ENCODE measurements around the gene FAM3C. TPM values are rescaled to one million over a fixed set of nuclear protein-coding genes. Genes with fewer than 3 reads are reported as not detected.
A peak's percentile ranks its signal among the peaks of the same experiment; 100 is the strongest.

The FAM3C gene
- total RNA-seq, 3 donors from 2014 or later: 27.2 to 38.8 (median 36.6) TPM

DNA sequence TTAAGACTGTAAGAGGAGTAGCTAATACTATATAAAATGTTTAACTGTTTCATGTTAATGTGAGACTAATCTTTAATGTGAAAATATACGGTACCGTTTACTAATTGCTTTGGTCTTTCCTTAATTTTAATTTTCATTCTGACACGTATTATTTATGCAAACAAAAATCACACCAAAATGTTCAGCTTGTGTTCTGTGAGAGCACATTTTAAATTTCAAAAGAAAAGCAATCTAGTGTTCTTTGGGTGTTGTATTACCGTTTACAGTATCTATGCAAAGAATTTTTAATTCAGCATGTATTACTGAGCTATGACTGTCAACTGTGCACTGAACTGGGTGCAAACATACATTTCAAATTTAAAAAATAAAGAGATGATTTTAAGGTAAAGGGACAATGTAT lies 65.1 kb downstream of the FAM3C start:
- TF ChIP-seq, protein P1, sequence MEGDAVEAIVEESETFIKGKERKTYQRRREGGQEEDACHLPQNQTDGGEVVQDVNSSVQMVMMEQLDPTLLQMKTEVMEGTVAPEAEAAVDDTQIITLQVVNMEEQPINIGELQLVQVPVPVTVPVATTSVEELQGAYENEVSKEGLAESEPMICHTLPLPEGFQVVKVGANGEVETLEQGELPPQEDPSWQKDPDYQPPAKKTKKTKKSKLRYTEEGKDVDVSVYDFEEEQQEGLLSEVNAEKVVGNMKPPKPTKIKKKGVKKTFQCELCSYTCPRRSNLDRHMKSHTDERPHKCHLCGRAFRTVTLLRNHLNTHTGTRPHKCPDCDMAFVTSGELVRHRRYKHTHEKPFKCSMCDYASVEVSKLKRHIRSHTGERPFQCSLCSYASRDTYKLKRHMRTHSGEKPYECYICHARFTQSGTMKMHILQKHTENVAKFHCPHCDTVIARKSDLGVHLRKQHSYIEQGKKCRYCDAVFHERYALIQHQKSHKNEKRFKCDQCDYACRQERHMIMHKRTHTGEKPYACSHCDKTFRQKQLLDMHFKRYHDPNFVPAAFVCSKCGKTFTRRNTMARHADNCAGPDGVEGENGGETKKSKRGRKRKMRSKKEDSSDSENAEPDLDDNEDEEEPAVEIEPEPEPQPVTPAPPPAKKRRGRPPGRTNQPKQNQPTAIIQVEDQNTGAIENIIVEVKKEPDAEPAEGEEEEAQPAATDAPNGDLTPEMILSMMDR (IDR thresholded peaks at IDR 0.05): no peak
- H3K4me3 ChIP-seq: no peak overlapping the region
- no peak for ATAC-seq

DNA sequence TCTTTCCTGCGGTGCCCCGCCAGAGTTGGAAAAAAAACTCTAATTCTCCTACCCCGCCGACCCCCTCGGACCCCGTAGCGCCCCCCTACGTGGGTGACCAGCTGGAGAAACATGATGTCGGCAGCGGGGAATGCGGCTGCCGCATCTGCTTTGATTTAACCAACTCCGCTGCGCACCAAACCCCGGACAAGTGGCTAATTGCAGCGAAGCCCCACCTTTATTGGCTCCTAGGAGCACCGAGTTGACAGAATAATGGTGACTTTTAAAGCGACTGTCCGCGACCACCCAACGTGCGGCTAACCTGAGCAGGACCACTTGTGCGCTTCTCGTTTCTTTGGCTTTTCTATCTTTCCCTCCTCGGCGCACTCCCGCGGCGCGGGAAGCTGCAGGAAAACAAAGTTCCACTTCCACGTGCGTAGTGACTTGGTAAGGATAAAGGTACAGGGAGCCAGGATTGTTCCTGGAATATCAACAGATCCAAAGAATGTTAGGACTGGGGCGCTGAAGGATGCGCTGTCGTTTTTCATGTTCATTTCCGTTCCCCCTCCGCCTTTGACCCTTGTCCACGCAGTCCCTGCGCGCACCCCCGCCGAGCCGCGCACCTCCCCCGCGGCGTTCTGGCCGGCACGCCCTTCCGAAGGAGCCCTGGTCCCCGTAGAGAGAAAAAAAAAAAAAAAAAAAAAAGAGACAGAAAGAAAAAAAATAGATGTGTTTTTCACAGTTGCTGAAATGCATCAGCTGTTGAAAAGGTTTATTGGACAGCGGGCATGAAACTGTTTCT lies 65.9 kb downstream of the FAM3C start:
- TF ChIP-seq, protein P1 (IDR thresholded peaks at IDR 0.05): no peak
- intact Hi-C loops (cut with DNase I, micrococcal nuclease): no loop called here
- ATAC-seq: peak; percentile 55
- peak in 1 of 3 donors; percentile 35 for DNase-seq
- Histone ChIP-seq H3K36me3 (ENCODE audit: low read depth) (no peaks in the 10 kb centered on the region), H3K4me1 (ENCODE audit: low read depth) (peaks cover 12% of the 10 kb centered on the region), H3K9me3 (no peaks in the 10 kb centered on the region), H3K4me3 (no peak overlapping the region)

More for the DNA sequence above, 65.1 kb downstream of the FAM3C start:
- no peak for DNase-seq
- Histone ChIP-seq H3K36me3 (ENCODE audit: low read depth) (no peaks in the 10 kb centered on the region), H3K4me1 (ENCODE audit: low read depth) (peaks cover 12% of the 10 kb centered on the region), H3K9me3 (no peaks in the 10 kb centered on the region)
- intact Hi-C loops (cut with DNase I, micrococcal nuclease): no loop called here

DNA sequence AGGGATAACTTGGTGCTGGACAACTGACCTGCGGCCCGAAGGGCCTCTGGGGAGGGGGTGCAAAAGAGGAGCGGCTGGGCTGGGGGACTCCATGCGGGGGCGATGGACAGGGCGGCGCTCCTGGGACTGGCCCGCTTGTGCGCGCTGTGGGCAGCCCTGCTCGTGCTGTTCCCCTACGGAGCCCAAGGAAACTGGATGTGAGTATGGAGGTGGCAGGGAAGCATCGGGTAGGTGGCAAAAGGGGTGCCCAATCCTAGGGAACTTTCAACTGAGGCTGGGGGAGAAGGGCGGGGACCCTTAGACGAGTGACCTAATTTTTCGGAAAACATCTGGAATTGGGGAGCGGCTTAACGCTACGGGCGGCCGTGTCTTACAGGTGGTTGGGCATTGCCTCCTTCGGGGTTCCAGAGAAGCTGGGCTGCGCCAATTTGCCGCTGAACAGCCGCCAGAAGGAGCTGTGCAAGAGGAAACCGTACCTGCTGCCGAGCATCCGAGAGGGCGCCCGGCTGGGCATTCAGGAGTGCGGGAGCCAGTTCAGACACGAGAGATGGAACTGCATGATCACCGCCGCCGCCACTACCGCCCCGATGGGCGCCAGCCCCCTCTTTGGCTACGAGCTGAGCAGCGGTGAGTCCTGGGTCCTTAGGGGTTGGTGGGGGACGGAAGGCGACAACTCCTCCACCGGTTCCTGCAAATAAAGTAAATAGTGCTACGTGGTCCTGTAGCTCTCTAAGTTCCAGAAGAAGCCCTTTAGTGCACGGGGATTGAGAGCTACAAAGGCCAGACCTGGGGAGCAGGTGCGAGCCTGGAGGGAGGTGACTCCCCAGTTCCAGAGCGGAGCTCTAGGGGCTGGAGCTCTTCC lies 66.7 kb downstream of the FAM3C start:
- TF ChIP-seq, protein P1 (IDR thresholded peaks at IDR 0.05): no peak
- Histone ChIP-seq H3K36me3 (ENCODE audit: low read depth) (no peaks in the 10 kb centered on the region), H3K9me3 (no peaks in the 10 kb centered on the region), H3K4me1 (ENCODE audit: low read depth) (peaks cover 12% of the 10 kb centered on the region), H3K4me3 (no peak overlapping the region)
- ATAC-seq (peak; percentile 78), DNase-seq (peak; percentile 31 to 60 (median 59))
- intact Hi-C loops (cut with DNase I, micrococcal nuclease): no loop called here

DNA sequence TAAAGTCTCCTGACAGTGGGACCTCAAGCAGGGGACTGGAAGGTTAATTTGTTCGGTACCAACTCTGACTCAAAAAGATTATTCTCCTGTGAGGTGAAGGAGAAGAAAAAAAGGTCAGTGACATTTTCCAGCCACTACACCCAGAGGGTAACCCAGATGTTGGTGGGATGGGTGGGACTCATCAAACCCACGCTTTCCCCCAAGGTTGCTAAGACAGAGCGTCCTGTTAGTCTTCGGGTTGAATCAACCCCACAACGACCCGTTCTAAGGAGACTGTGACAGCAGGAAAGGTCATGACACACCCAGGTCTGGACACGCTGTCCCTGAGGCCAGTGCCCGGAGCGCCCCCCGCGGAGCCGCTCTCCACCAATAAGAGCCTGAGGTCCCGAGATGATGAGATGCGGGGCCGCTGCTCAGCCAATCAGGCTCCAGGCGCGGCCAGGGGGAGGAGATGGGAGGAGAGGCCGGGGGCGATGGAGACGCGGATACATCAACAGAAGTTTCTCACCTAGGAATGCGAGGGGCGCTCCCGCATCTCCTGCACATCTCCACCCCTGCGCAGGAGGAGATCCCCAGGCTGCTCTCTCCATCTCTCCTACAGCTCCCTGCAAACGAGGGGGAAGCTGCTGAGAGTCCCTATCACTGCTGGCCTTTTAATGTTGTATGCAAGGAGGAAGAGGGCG lies 67.5 kb downstream of the FAM3C start, which contains the start of gene WNT16:
TSS of gene WNT16 (plus strand) at position 493 of the 683 bp plus-strand sequence. CDS start 293 bp downstream, outside the sequence.
- peak; percentile 24 for ATAC-seq

DNA sequence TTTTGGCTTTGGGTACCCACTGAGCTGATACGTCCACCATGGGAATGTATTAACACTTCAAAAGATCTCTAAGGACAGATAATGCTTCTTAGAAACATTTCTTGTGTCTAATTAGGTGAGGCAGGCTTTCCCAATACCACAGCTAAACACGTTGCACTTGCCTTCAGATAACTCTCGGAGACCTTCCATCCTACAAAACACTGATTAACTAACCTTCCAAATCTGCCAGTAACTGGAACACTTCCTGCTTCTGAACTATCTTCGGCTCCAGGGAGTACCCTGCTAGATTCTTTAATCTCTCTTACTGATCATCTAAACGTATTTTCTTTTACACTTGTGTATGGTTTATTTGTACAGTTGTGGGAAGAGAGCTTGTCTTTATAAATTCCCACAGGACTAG lies 68.4 kb downstream of the FAM3C start:
- no peaks in the 10 kb centered on the region for H3K9me3 ChIP-seq
- no peaks in the 10 kb centered on the region for H3K36me3 ChIP-seq (ENCODE audit: low read depth)
- no peak for DNase-seq
- H3K4me1 ChIP-seq (ENCODE audit: low read depth): peaks cover 12% of the 10 kb centered on the region
- TF ChIP-seq, protein P1 (IDR thresholded peaks at IDR 0.05): no peak
- no peak for ATAC-seq
- intact Hi-C loops (cut with DNase I, micrococcal nuclease): no loop called here
- no peak overlapping the region for H3K4me3 ChIP-seq

More for the DNA sequence above, 67.5 kb downstream of the FAM3C start, which contains the start of gene WNT16:
- Histone ChIP-seq H3K9me3 (no peaks in the 10 kb centered on the region), H3K4me1 (ENCODE audit: low read depth) (peaks cover 12% of the 10 kb centered on the region), H3K36me3 (ENCODE audit: low read depth) (no peaks in the 10 kb centered on the region), H3K4me3 (no peak within 1 kb of the TSS)
- DNase-seq: peak in 1 of 3 donors; percentile 25
- intact Hi-C loops (cut with DNase I, micrococcal nuclease): no loop called here
- TF ChIP-seq, protein P1 (IDR thresholded peaks at IDR 0.05): no peak
